Panc1 (cell line): ENCODE results near the gene SPEF1. TPM values are rescaled to one million over a fixed set of nuclear protein-coding genes. Genes with fewer than 3 reads are reported as not detected.

Experiments used
- ATAC-seq: fragments of 200-7000 bp; cut with Tn5 transposase; 2 replicates; pipeline ENCODE4 v1.9.1; 2020; ENCODE audit warnings: mild to moderate bottlenecking, moderate library complexity
- BruUV-seq: library from RNA; stranded (reverse); fragments of 400-500 nt; replicated peaks from 2 replicates; lab custom pipeline; 2021; lab: Mats Ljungman, UMichigan
- CTCF ChIA-PET: fragments of 300-600 bp; sonication (Branson Sonifier 250); formaldehyde crosslinking; loops from one replicate; lab custom pipeline; 2022; ENCODE audit warnings: antibody characterized with exemption; lab: Charles Lee
- POLR2A ChIA-PET: fragments of 300-600 bp; sonication (Branson Sonifier 250); formaldehyde crosslinking; loops from one replicate; lab custom pipeline; 2022; ENCODE audit warnings: antibody characterized with exemption; lab: Charles Lee
- DNase-seq: peaks from one replicate; pipeline ENCODE4 v3.0.0-alpha.2; 2010; ENCODE audit warnings: low read depth, low spot score
- H3K27ac ChIP-seq: 2 replicates; pipeline ENCODE4 v1.5.1; 2011; ENCODE audit warnings: mild to moderate bottlenecking, low read length, inconsistent platforms
- H3K27me3 ChIP-seq: fragments of 200-500 bp; sonication (Bioruptor generic); 2 replicates; pipeline ENCODE4 v1.6.0; 2014; ENCODE audit warnings: low read length, inconsistent platforms; ENCODE audit not compliant: control insufficient read depth, insufficient read depth
- H3K36me3 ChIP-seq: fragments of 200-500 bp; sonication (Bioruptor generic); 2 replicates; pipeline ENCODE4 v1.5.1; 2014; ENCODE audit warnings: inconsistent platforms, mild to moderate bottlenecking, low read length, moderate library complexity; ENCODE audit not compliant: control insufficient read depth, insufficient read depth
- H3K4me1 ChIP-seq: 2 replicates; pipeline ENCODE4 v1.5.1; 2011; ENCODE audit warnings: inconsistent platforms, mild to moderate bottlenecking, low read length, moderate library complexity; ENCODE audit not compliant: control insufficient read depth, insufficient read depth
- H3K4me3 ChIP-seq, 2 experiments: 2 replicates each; pipeline ENCODE4 v1.5.1; 2011 to 2012; ENCODE audit warnings: low read depth in 2 of 2, low read length in 2 of 2, mild to moderate bottlenecking in 2 of 2, inconsistent platforms in 1 of 2, moderate library complexity in 1 of 2
- H3K9me3 ChIP-seq: fragments of 200-500 bp; sonication (Bioruptor generic); 2 replicates; pipeline ENCODE4 v1.5.1; 2014; ENCODE audit warnings: low read depth, mild to moderate bottlenecking, inconsistent platforms, low read length, moderate library complexity; ENCODE audit not compliant: control insufficient read depth, insufficient read depth
- POLR2AphosphoS5 ChIP-seq: IDR thresholded peaks from 2 replicates; pipeline ENCODE4 v1.6.1; 2012; ENCODE audit warnings: mild to moderate bottlenecking, low read depth, low read length, moderate library complexity
- REST ChIP-seq, 2 experiments: IDR thresholded peaks; 2 replicates each; pipeline ENCODE4 v1.6.1; 2011 to 2012; ENCODE audit warnings: low read depth in 2 of 2, control low read depth in 1 of 2, low read length in 1 of 2, mild to moderate bottlenecking in 1 of 2, moderate library complexity in 1 of 2; ENCODE audit not compliant: insufficient read depth in 1 of 2
- SIN3A ChIP-seq: IDR thresholded peaks from 2 replicates; pipeline ENCODE4 v1.6.1; 2012; ENCODE audit warnings: low read depth, mild to moderate bottlenecking, low read length, moderate library complexity, borderline replicate concordance; ENCODE audit not compliant: insufficient read depth
- TCF7L2 ChIP-seq: IDR thresholded peaks from 2 replicates; pipeline ENCODE4 v1.6.1; 2011; ENCODE audit warnings: mild to moderate bottlenecking, low read depth, low read length, inconsistent platforms
- in situ Hi-C: cut with HindIII; loops from 2 replicates; pipeline ENCODE4 v1.10.0; 2016; ENCODE audit warnings: low sequenced_read_pairs, low pct_unique_long_range_greater_than_20kb
- intact Hi-C: fragments of 100-400 bp; cut with micrococcal nuclease; formaldehyde crosslinking; loops from one replicate; pipeline ENCODE4 v1.10.0; 2022; ENCODE audit not compliant: unreplicated experiment
- total RNA-seq: library from RNA; stranded (reverse); gene quantifications from one replicate; pipeline ENCODE4 v1.2.1, GENCODE V29; 2021; ENCODE audit not compliant: unreplicated experiment
- TF ChIP-seq, protein P1 (sequence below): fragments of 450-650 bp; IDR thresholded peaks from 2 replicates; pipeline ENCODE4 v1.5.1; 2017; ENCODE audit warnings: mild to moderate bottlenecking

The SPEF1 gene
- total RNA-seq, 1 experiment from 2014 or later, result 0.41 TPM

DNA sequence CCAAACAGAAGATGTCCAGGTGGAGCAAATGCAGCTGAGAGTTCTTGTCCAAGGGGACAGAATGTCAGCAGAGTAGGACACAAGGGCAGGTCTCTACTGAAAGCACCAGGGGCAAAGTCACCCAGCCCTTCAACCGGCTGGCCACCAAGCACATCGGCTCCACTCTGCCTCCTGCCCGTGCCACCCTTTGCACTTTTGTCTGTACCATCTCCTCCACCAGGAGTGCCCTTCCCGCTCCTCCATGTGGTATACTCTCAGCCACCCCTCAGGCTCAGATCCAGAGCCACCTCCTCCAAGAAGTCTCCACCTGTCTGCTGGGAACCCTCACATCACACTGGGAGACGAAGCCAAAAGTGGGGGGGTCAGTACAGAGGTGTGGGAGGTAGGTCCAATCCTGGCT, 52.9 kb downstream of the SPEF1 start:
- BruUV-seq, result no TSS peak
- no peaks in the 10 kb centered on the region for H3K36me3 ChIP-seq

More for the DNA sequence above, 52.9 kb downstream of the SPEF1 start:
- 0 out of 2 replicates have a peak, but pooled peaks have one; percentile 37 for ATAC-seq
- ChIA-PET POLR2A (no interaction called here), CTCF (interaction anchor here (0.6 kb wide), 2 partner anchors 33 to 52 kb away, joined by 3 read pairs; no protein-coding TSS in a partner anchor)
- TF ChIP-seq SIN3A (no peak), TCF7L2 (no peak), REST (IDR thresholded peaks at IDR 0.05; ENCODE audit: insufficient read depth in 1 of 2, low read depth in 2 of 2, low read length in 1 of 2) (no peak), POLR2AphosphoS5 (no peak)
- TF ChIP-seq, protein P1, sequence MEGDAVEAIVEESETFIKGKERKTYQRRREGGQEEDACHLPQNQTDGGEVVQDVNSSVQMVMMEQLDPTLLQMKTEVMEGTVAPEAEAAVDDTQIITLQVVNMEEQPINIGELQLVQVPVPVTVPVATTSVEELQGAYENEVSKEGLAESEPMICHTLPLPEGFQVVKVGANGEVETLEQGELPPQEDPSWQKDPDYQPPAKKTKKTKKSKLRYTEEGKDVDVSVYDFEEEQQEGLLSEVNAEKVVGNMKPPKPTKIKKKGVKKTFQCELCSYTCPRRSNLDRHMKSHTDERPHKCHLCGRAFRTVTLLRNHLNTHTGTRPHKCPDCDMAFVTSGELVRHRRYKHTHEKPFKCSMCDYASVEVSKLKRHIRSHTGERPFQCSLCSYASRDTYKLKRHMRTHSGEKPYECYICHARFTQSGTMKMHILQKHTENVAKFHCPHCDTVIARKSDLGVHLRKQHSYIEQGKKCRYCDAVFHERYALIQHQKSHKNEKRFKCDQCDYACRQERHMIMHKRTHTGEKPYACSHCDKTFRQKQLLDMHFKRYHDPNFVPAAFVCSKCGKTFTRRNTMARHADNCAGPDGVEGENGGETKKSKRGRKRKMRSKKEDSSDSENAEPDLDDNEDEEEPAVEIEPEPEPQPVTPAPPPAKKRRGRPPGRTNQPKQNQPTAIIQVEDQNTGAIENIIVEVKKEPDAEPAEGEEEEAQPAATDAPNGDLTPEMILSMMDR, result no peak
- Histone ChIP-seq H3K27ac (no peak overlapping the region), H3K9me3 (no peaks in the 10 kb centered on the region), H3K27me3 (peaks cover 8% of the 10 kb centered on the region; the same call in 1 of the 2 replicates), H3K4me3 (no peak overlapping the region), H3K4me1 (0 out of 2 replicates have a peak, but pooled peaks cover 3% of the 10 kb centered on the region)
- in situ Hi-C loops, result no loop called here
- intact Hi-C loops, result no loop called here
- no peak for DNase-seq

Other genes with a start within 250 kb of the SPEF1 start
- gene GFRA4, start 118.0 kb downstream of the SPEF1 start, total RNA-seq, result not detected
- 0.62 TPM for gene ADAM33, start 99.4 kb downstream of the SPEF1 start, total RNA-seq
- 0.03 TPM for gene SIGLEC1, start 68.8 kb downstream of the SPEF1 start, total RNA-seq
- 0.21 TPM for gene HSPA12B, start 48.8 kb downstream of the SPEF1 start, total RNA-seq
- 100 TPM for gene ADISSP, start 13.7 kb downstream of the SPEF1 start, total RNA-seq
- 154 TPM for gene CENPB, start 5.3 kb upstream of the SPEF1 start, total RNA-seq
- gene CDC25B, start 14.9 kb upstream of the SPEF1 start, total RNA-seq, result 170 TPM
- 23.1 TPM for gene AP5S1, start 39.1 kb upstream of the SPEF1 start, total RNA-seq
- 32.3 TPM for gene MAVS, start 65.4 kb upstream of the SPEF1 start, total RNA-seq
- 40.9 TPM for gene PANK2, start 107.9 kb upstream of the SPEF1 start, total RNA-seq
- 8.3 TPM for gene RNF24, start 234.1 kb upstream of the SPEF1 start, total RNA-seq